ENCODE results near the gene LSM12.

GRCh38 chr17:44037471-44037870 lies 29.0 kb downstream of the LSM12 start:
- TF ChIP-seq RBAK (tag by site-specific recombination; IDR thresholded peaks at IDR 0.05), result no peak
- TF ChIP-seq ZNF776 (tag by site-specific recombination; IDR thresholded peaks at IDR 0.05; ENCODE audit: borderline replicate concordance), result no peak
- no peak for TF ChIP-seq ZBTB17 (tag by site-specific recombination; IDR thresholded peaks at IDR 0.05)
- no peak for TF ChIP-seq ZBTB1 (tag by site-specific recombination; IDR thresholded peaks at IDR 0.05)
- no peak for TF ChIP-seq CTCF (tag by site-specific recombination; IDR thresholded peaks at IDR 0.05)
- no peak for TF ChIP-seq ZNF621 (tag by site-specific recombination; IDR thresholded peaks at IDR 0.05)
- TF ChIP-seq ZNF324 (tag by site-specific recombination; IDR thresholded peaks at IDR 0.05), result no peak
- TF ChIP-seq ZNF350 (tag by site-specific recombination; IDR thresholded peaks at IDR 0.05), result no peak
- TF ChIP-seq ZFHX2 (tag by site-specific recombination; conservative IDR thresholded peaks at IDR 0.05), result no peak
- no peak for TF ChIP-seq SP2 (tag by site-specific recombination; IDR thresholded peaks at IDR 0.05)

Data from HEK293 (cell line).